Smooth muscle cell (in vitro differentiated cells): ENCODE measurements around the gene GLMP. TPM values are rescaled to one million over a fixed set of nuclear protein-coding genes. Genes with fewer than 3 reads are reported as not detected.

Experiments used
- DNase-seq: peaks from one replicate; lab custom pipeline; 2025; ENCODE audit not compliant: unreplicated experiment; lab: John Stamatoyannopoulos, UW
- H2AFZ ChIP-seq: fragments of 200-600 bp; sonication (generic); 2 replicates; pipeline ENCODE4 v1.6.0; 2016; ENCODE audit warnings: antibody characterized with exemption, low read depth, mild to moderate bottlenecking
- H3F3A ChIP-seq: fragments of 200-600 bp; sonication (generic); 2 replicates; pipeline ENCODE4 v1.6.0; 2017; ENCODE audit warnings: antibody characterized with exemption, low read depth
- H3K27ac ChIP-seq: fragments of 200-600 bp; sonication (generic); 2 replicates; pipeline ENCODE4 v1.5.1; 2016; ENCODE audit warnings: low read depth, mild to moderate bottlenecking
- H3K27me3 ChIP-seq: fragments of 200-600 bp; sonication (generic); 2 replicates; pipeline ENCODE4 v1.6.1; 2016; ENCODE audit warnings: low read depth, mild to moderate bottlenecking
- H3K36me3 ChIP-seq: fragments of 200-600 bp; sonication (generic); 2 replicates; pipeline ENCODE4 v1.5.1; 2016; ENCODE audit warnings: low read depth
- H3K4me1 ChIP-seq: fragments of 200-600 bp; sonication (generic); 2 replicates; pipeline ENCODE4 v1.5.1; 2016; ENCODE audit warnings: low read depth
- H3K4me2 ChIP-seq: fragments of 200-600 bp; sonication (generic); 2 replicates; pipeline ENCODE4 v1.6.0; 2016; ENCODE audit warnings: mild to moderate bottlenecking
- H3K4me3 ChIP-seq: fragments of 200-600 bp; sonication (generic); 2 replicates; pipeline ENCODE4 v1.5.1; 2016; ENCODE audit warnings: mild to moderate bottlenecking
- H3K79me2 ChIP-seq: fragments of 200-600 bp; sonication (generic); 2 replicates; pipeline ENCODE4 v1.6.0; 2016; ENCODE audit warnings: low read depth, mild to moderate bottlenecking
- H3K9ac ChIP-seq: fragments of 200-600 bp; sonication (generic); 2 replicates; pipeline ENCODE4 v1.6.0; 2016; ENCODE audit warnings: low read depth
- H3K9me3 ChIP-seq: fragments of 200-600 bp; sonication (generic); replicated peaks from 2 replicates; pipeline ENCODE4 v1.5.1; 2016; ENCODE audit warnings: low read depth
- H4K20me1 ChIP-seq: fragments of 200-600 bp; sonication (generic); 2 replicates; pipeline ENCODE4 v1.6.0; 2016; ENCODE audit warnings: low read depth
- WGBS: methylation state at CpG from one replicate; pipeline ENCODE4 v1.1.7; 2016; ENCODE audit warnings: low lambda C conversion rate; 5-methylcytosine and 5-hydroxymethylcytosine counted together
- polyA plus RNA-seq: library from polyadenylated mRNA; unstranded; fragments of >200 nt; fragmentation: Nextera tagmentation; extraction: Ambion mirVana; gene quantifications from 2 replicates; pipeline ENCODE4 v1.2.1, GENCODE V29; 2016
- total RNA-seq: library from RNA; depleted of rRNA; stranded (reverse); fragments of >200 nt; gene quantifications from 2 replicates; pipeline ENCODE4 v1.2.3, GENCODE V29; 2014
- TF ChIP-seq, protein P1 (sequence below): fragments of 200-600 bp; sonication (generic); IDR thresholded peaks from 2 replicates; pipeline ENCODE4 v1.5.1; 2017; ENCODE audit warnings: borderline replicate concordance, mild to moderate bottlenecking, antibody characterized with exemption; ENCODE audit not compliant: insufficient read depth, poor library complexity, severe bottlenecking

GLMP gene
- total and polyA plus RNA-seq, 2 experiments from 2014 or later: 62.4 to 85.8 TPM

- Histone ChIP-seq H3K4me3 (peak overlapping the region; percentile 57), H3K27ac (peak overlapping the region; percentile 77), H2AFZ (peak overlapping the region; percentile 73), H3K4me1 (peaks cover 16% of the 10 kb centered on the region), H3K36me3 (no peaks in the 10 kb centered on the region), H4K20me1 (no peaks in the 10 kb centered on the region), H3K4me2 (peak overlapping the region; percentile 90), H3F3A (peaks cover 6% of the 10 kb centered on the region), H3K9ac (peak overlapping the region; percentile 56), H3K79me2 (peaks cover 6% of the 10 kb centered on the region), H3K27me3 (no peaks in the 10 kb centered on the region), H3K9me3 (no peaks in the 10 kb centered on the region)
- TF ChIP-seq, protein P1, sequence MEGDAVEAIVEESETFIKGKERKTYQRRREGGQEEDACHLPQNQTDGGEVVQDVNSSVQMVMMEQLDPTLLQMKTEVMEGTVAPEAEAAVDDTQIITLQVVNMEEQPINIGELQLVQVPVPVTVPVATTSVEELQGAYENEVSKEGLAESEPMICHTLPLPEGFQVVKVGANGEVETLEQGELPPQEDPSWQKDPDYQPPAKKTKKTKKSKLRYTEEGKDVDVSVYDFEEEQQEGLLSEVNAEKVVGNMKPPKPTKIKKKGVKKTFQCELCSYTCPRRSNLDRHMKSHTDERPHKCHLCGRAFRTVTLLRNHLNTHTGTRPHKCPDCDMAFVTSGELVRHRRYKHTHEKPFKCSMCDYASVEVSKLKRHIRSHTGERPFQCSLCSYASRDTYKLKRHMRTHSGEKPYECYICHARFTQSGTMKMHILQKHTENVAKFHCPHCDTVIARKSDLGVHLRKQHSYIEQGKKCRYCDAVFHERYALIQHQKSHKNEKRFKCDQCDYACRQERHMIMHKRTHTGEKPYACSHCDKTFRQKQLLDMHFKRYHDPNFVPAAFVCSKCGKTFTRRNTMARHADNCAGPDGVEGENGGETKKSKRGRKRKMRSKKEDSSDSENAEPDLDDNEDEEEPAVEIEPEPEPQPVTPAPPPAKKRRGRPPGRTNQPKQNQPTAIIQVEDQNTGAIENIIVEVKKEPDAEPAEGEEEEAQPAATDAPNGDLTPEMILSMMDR: no peak
- peak; percentile 82 for DNase-seq
- 14% methylated on average over 37 of the region's 37 CpGs for WGBS
Observed at GRCh38 chr1:156291226-156292061, 4.0 kb downstream of the GLMP start.

DNA sequence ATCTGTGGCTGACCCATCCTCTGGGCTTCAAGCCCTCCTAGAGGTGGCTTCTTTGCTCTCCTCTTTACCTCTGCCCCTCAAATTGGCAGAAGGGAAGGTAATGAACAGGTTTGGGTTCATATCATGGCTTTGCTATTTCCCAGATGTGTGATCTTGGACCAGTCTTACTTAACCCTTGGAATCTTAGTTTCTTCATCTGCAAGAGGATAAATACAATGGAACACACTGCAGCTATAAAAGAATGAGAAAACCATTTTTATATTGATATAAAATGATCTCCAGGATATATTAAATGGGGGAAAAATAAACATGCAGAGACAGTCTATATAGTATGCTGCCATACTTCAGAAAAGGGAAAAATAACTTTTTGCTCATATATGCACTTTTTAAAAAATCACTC, 5.6 kb downstream of the GLMP start:
- no peak for DNase-seq
- Histone ChIP-seq H3K27ac (no peak overlapping the region), H3F3A (peaks cover 6% of the 10 kb centered on the region), H2AFZ (no peak overlapping the region), H3K36me3 (no peaks in the 10 kb centered on the region), H3K4me1 (peaks cover 12% of the 10 kb centered on the region), H3K4me3 (no peak overlapping the region), H3K4me2 (peak overlapping the region; percentile 90), H3K9me3 (no peaks in the 10 kb centered on the region), H3K27me3 (no peaks in the 10 kb centered on the region), H4K20me1 (no peaks in the 10 kb centered on the region), H3K9ac (no peak overlapping the region), H3K79me2 (peaks cover 6% of the 10 kb centered on the region)
- TF ChIP-seq, protein P1: no peak

- Histone ChIP-seq H3K27ac (no peak overlapping the region), H3K9me3 (no peaks in the 10 kb centered on the region), H3K9ac (no peak overlapping the region), H3K27me3 (no peaks in the 10 kb centered on the region), H3F3A (no peaks in the 10 kb centered on the region), H3K4me2 (no peak overlapping the region), H3K4me1 (peaks cover 23% of the 10 kb centered on the region), H3K4me3 (no peak overlapping the region), H2AFZ (no peak overlapping the region), H4K20me1 (peaks cover 9% of the 10 kb centered on the region), H3K79me2 (peaks cover 22% of the 10 kb centered on the region), H3K36me3 (no peaks in the 10 kb centered on the region)
- no peak for DNase-seq
- TF ChIP-seq, protein P1: no peak
- WGBS: 96% methylated on average over 8 of the region's 8 CpGs
Observed at GRCh38 chr1:156286061-156286460, 9.4 kb downstream of the GLMP start.

GRCh38 chr1:156285437-156285836, 10.0 kb downstream of the GLMP start:
- TF ChIP-seq, protein P1: no peak
- peaks cover 16% of the 10 kb centered on the region for H4K20me1 ChIP-seq
- no peak overlapping the region for H2AFZ ChIP-seq
- H3K4me2 ChIP-seq: no peak overlapping the region
- no peak for DNase-seq
- H3K79me2 ChIP-seq: peaks cover 28% of the 10 kb centered on the region
- no peaks in the 10 kb centered on the region for H3K9me3 ChIP-seq
- H3K4me3 ChIP-seq: no peak overlapping the region
- no peak overlapping the region for H3K27ac ChIP-seq
- H3K4me1 ChIP-seq: peaks cover 24% of the 10 kb centered on the region
- no peak overlapping the region for H3K9ac ChIP-seq
- H3F3A ChIP-seq: no peaks in the 10 kb centered on the region
- H3K27me3 ChIP-seq: no peaks in the 10 kb centered on the region
- H3K36me3 ChIP-seq: no peaks in the 10 kb centered on the region
- 95% methylated on average over 20 of the region's 21 CpGs for WGBS
